SK-N-SH (cell line): ENCODE measurements around the gene DERA. TPM values are rescaled to one million over a fixed set of nuclear protein-coding genes. Genes with fewer than 3 reads are reported as not detected.

Experiments
- CTCF ChIA-PET: fragments of 300-600, 350-600 bp; formaldehyde crosslinking; extraction: SDS; loops from one replicate; lab custom pipeline; 2021; lab: Yijun Ruan, JAX
- POLR2A ChIA-PET: fragments of 350-600 bp; sonication (Branson Sonifier 250); formaldehyde crosslinking; extraction: SDS; loops from one replicate; lab custom pipeline; 2020; ENCODE audit warnings: antibody characterized with exemption, inconsistent platforms; lab: Yijun Ruan, JAX
- DNase-seq: peaks from one replicate; pipeline ENCODE4 v3.0.0; 2012
- H2AFZ ChIP-seq: fragments of 200-600 bp; sonication (generic); 2 replicates; pipeline ENCODE4 v1.8.1; 2016; ENCODE audit warnings: antibody characterized with exemption, mild to moderate bottlenecking, low read depth
- H3F3A ChIP-seq: fragments of 200-600 bp; sonication (generic); replicated peaks from 2 replicates; pipeline ENCODE3; 2016; ENCODE audit warnings: antibody characterized with exemption, mild to moderate bottlenecking; ENCODE audit not compliant: insufficient read depth
- H3K27ac ChIP-seq, 2 experiments: fragments of 200-500 bp in 1 of 2; fragments of 200-600 bp in 1 of 2; sonication (Bioruptor generic) in 1 of 2; sonication (generic), shearing (Covaris generic) in 1 of 2; 2 replicates each; pipeline versions ENCODE4 v1.5.1 to v1.6.1; 2014 to 2016; ENCODE audit warnings: low read depth in 2 of 2, inconsistent platforms in 1 of 2, low read length in 1 of 2, mild to moderate bottlenecking in 1 of 2, mixed read lengths in 1 of 2
- H3K27me3 ChIP-seq: fragments of 200-600 bp; sonication (generic), shearing (Covaris generic); 2 replicates; pipeline ENCODE4 v1.6.1; 2016; ENCODE audit warnings: mixed run types; ENCODE audit not compliant: insufficient read depth
- H3K36me3 ChIP-seq, 2 experiments: fragments of 200-500 bp in 1 of 2; fragments of 200-600 bp in 1 of 2; sonication (Bioruptor generic) in 1 of 2; sonication (generic) in 1 of 2; replicated peaks in 1 of 2; 2 replicates each; pipeline versions ENCODE3 to v1.5.1; 2014 to 2016; ENCODE audit warnings: low read length in 1 of 2, mild to moderate bottlenecking in 1 of 2; ENCODE audit not compliant: insufficient read depth in 2 of 2, control insufficient read depth in 1 of 2
- H3K4me1 ChIP-seq, 2 experiments: fragments of 200-500 bp in 1 of 2; fragments of 200-600 bp in 1 of 2; sonication (Bioruptor generic) in 1 of 2; sonication (generic), shearing (Covaris generic) in 1 of 2; 2 replicates each; pipeline versions ENCODE4 v1.5.1 to v1.6.1; 2014 to 2016; ENCODE audit warnings: low read depth in 1 of 2, low read length in 1 of 2, mixed run types in 1 of 2; ENCODE audit not compliant: insufficient read depth in 2 of 2, control insufficient read depth in 1 of 2
- H3K4me2 ChIP-seq: fragments of 200-600 bp; sonication (generic), shearing (Covaris generic); 2 replicates; pipeline ENCODE4 v1.6.1; 2017; ENCODE audit warnings: mixed run types
- H3K4me3 ChIP-seq, 2 experiments: fragments of 200-500 bp in 1 of 2; fragments of 200-600 bp in 1 of 2; sonication (Bioruptor generic) in 1 of 2; sonication (generic), shearing (Covaris generic) in 1 of 2; 2 replicates each; pipeline versions ENCODE4 v1.5.1 to v1.8.1; 2014 to 2016; ENCODE audit warnings: low read depth in 2 of 2, inconsistent platforms in 1 of 2, low read length in 1 of 2, mild to moderate bottlenecking in 1 of 2, mixed read lengths in 1 of 2, moderate library complexity in 1 of 2
- H3K79me2 ChIP-seq: fragments of 200-600 bp; sonication (generic); 2 replicates; pipeline ENCODE4 v1.8.1; 2017; ENCODE audit warnings: mild to moderate bottlenecking; ENCODE audit not compliant: insufficient read depth
- H3K9ac ChIP-seq: fragments of 200-600 bp; sonication (generic); 2 replicates; pipeline ENCODE4 v1.6.1; 2017; ENCODE audit warnings: mixed run types
- H3K9me2 ChIP-seq: fragments of 200-600 bp; sonication (generic); 2 replicates; pipeline ENCODE4 v1.6.1; 2017; ENCODE audit warnings: mixed run types
- H3K9me3 ChIP-seq: fragments of 200-600 bp; sonication (generic); 2 replicates; pipeline ENCODE4 v1.6.1; 2017; ENCODE audit warnings: mixed run types, mild to moderate bottlenecking, moderate library complexity
- H4K20me1 ChIP-seq: fragments of 200-600 bp; sonication (generic); 2 replicates; pipeline ENCODE4 v1.6.1; 2017; ENCODE audit warnings: mild to moderate bottlenecking, mixed run types; ENCODE audit not compliant: insufficient read depth
- CTCF ChIP-seq: fragments of 200-600 bp; sonication (generic); IDR thresholded peaks from 2 replicates; pipeline ENCODE4 v1.6.1; 2017; ENCODE audit warnings: antibody characterized with exemption, mild to moderate bottlenecking, moderate library complexity
- ELF1 ChIP-seq: IDR thresholded peaks from 2 replicates; pipeline ENCODE4 v1.4.0; 2012
- EP300 ChIP-seq, 2 experiments: IDR thresholded peaks; 2 replicates each; pipeline versions ENCODE4 v1.4.0 to v1.6.1; 2012; ENCODE audit warnings: borderline replicate concordance in 1 of 2, low read depth in 1 of 2, low read length in 1 of 2
- EZH2phosphoT487 ChIP-seq: fragments of 200-600 bp; sonication (generic); IDR thresholded peaks from 2 replicates; pipeline ENCODE4 v1.6.1; 2017; ENCODE audit warnings: low read depth, mixed run types, mild to moderate bottlenecking, antibody characterized with exemption, moderate library complexity, borderline replicate concordance
- FOXM1 ChIP-seq: IDR thresholded peaks from 2 replicates; pipeline ENCODE4 v1.4.0; 2012; ENCODE audit warnings: low read depth, mild to moderate bottlenecking
- GABPA ChIP-seq: IDR thresholded peaks from 2 replicates; pipeline ENCODE4 v1.4.0; 2012; ENCODE audit warnings: low read depth, mild to moderate bottlenecking
- GATA2 ChIP-seq: sonication (generic); formaldehyde crosslinking; IDR thresholded peaks from 2 replicates; pipeline ENCODE4 v1.5.0; 2020; ENCODE audit warnings: mild to moderate bottlenecking, missing genetic modification reagents
- IRF3 ChIP-seq: fragments of 150-350 bp; IDR thresholded peaks from 2 replicates; pipeline ENCODE4 v1.6.1; 2016; ENCODE audit warnings: mild to moderate bottlenecking, low read depth, low read length
- MXI1 ChIP-seq: IDR thresholded peaks from 2 replicates; pipeline ENCODE4 v1.6.1; 2012; ENCODE audit warnings: mild to moderate bottlenecking, low read depth, low read length, improper control_type of control experiment
- NRF1 ChIP-seq: IDR thresholded peaks from 2 replicates; pipeline ENCODE4 v1.6.1; 2012; ENCODE audit warnings: low read depth, mild to moderate bottlenecking, low read length
- RAD21 ChIP-seq: IDR thresholded peaks from 2 replicates; pipeline ENCODE4 v1.6.1; 2012; ENCODE audit warnings: mild to moderate bottlenecking, low read length
- REST ChIP-seq: IDR thresholded peaks from 2 replicates; pipeline ENCODE4 v1.6.1; 2012; ENCODE audit warnings: mild to moderate bottlenecking, low read depth, low read length, moderate library complexity
- RXRA ChIP-seq: IDR thresholded peaks from 2 replicates; pipeline ENCODE4 v1.4.0; 2012; ENCODE audit warnings: low read depth, mild to moderate bottlenecking, borderline replicate concordance
- SIN3A ChIP-seq: IDR thresholded peaks from 2 replicates; pipeline ENCODE4 v1.6.1; 2012; ENCODE audit warnings: low read depth, mild to moderate bottlenecking, low read length, moderate library complexity, borderline replicate concordance
- SMC3 ChIP-seq: IDR thresholded peaks from 2 replicates; pipeline ENCODE4 v1.6.1; 2012; ENCODE audit warnings: low read depth, low read length, improper control_type of control experiment
- TCF12 ChIP-seq: IDR thresholded peaks from 2 replicates; pipeline ENCODE4 v1.4.0; 2012
- ZBTB33 ChIP-seq: IDR thresholded peaks from 2 replicates; pipeline ENCODE4 v1.4.0; 2012; ENCODE audit warnings: low read depth, borderline replicate concordance
- WGBS: methylation state at CpG from one replicate; pipeline ENCODE4 v1.1.6; 2017; ENCODE audit warnings: low lambda C conversion rate; 5-methylcytosine and 5-hydroxymethylcytosine counted together
- polyA plus RNA-seq, 3 experiments: library from polyadenylated mRNA; depleted of rRNA; stranded (reverse); fragments of >200 nt; gene quantifications; 2 replicates each; pipeline ENCODE4 v1.2.3, GENCODE V29; 2012

The DERA gene
- polyA plus RNA-seq, 1 of the 3 experiments (the other 2 are of a cell fraction) = 16.6 TPM

- Histone ChIP-seq H3K27ac (no peak overlapping the region), H3K4me2 (no peak overlapping the region), H3K4me1 (no peaks in the 10 kb centered on the region), H3K79me2 (no peaks in the 10 kb centered on the region), H2AFZ (no peak overlapping the region), H3F3A (no peaks in the 10 kb centered on the region), H3K9me2 (no peaks in the 10 kb centered on the region), H3K9ac (no peak overlapping the region), H3K27me3 (no peaks in the 10 kb centered on the region), H3K4me3 (no peak overlapping the region), H4K20me1 (no peaks in the 10 kb centered on the region), H3K36me3 (peaks cover 5 to 8% of the 10 kb centered on the region in 2 experiments), H3K9me3 (no peaks in the 10 kb centered on the region)
- POLR2A ChIA-PET = interaction anchor here (0.7 kb wide), 1 partner anchor 19 kb away, joined by 5 read pairs; no protein-coding TSS in a partner anchor
- TF ChIP-seq EP300 (IDR thresholded peaks at IDR 0.05; ENCODE audit: borderline replicate concordance in 1 of 2, low read depth in 1 of 2, low read length in 1 of 2) = no peak
- TF ChIP-seq EZH2phosphoT487 = no peak
- TF ChIP-seq FOXM1 = no peak
- TF ChIP-seq ZBTB33 = no peak
- no peak for TF ChIP-seq MXI1
- no peak for TF ChIP-seq ELF1
- no peak for TF ChIP-seq IRF3
- TF ChIP-seq RAD21 = no peak
- TF ChIP-seq TCF12 = no peak
- CTCF ChIA-PET = interaction anchor here (0.6 kb wide), 1 partner anchor 324 kb away, joined by 3 read pairs; no protein-coding TSS in a partner anchor
- 94% methylated on average over 5 of the region's 5 CpGs for WGBS
- no peak for DNase-seq
These were observed 123.1 kb downstream of the DERA start for GRCh38 chr12:16034136-16034817.

- no peaks in the 10 kb centered on the region for H3K27me3 ChIP-seq
- no peak overlapping the region for H3K9ac ChIP-seq
- H3K27ac ChIP-seq = no peak overlapping the region
- H3K4me1 ChIP-seq = no peaks in the 10 kb centered on the region
- CTCF ChIA-PET = no interaction called here
- H3K4me3 ChIP-seq = no peak overlapping the region
- peaks cover 5 to 8% of the 10 kb centered on the region in 2 experiments for H3K36me3 ChIP-seq
- POLR2A ChIA-PET = no interaction called here
- 90% methylated on average over 3 of the region's 3 CpGs for WGBS
- DNase-seq = no peak
- no peaks in the 10 kb centered on the region for H3F3A ChIP-seq
- no peaks in the 10 kb centered on the region for H4K20me1 ChIP-seq
- H3K9me3 ChIP-seq = no peaks in the 10 kb centered on the region
- H3K9me2 ChIP-seq = no peaks in the 10 kb centered on the region
- H2AFZ ChIP-seq = no peak overlapping the region
- H3K4me2 ChIP-seq = no peak overlapping the region
- no peaks in the 10 kb centered on the region for H3K79me2 ChIP-seq
- TF ChIP-seq CTCF (no peak), SMC3 (no peak), GATA2 (CRISPR knock-in tag) (no peak), ELF1 (no peak), MXI1 (no peak), EZH2phosphoT487 (no peak), NRF1 (no peak), GABPA (no peak), RXRA (no peak), SIN3A (no peak), REST (no peak)
These were observed 124.9 kb downstream of the DERA start for GRCh38 chr12:16036073-16036472.
